Mucosa of rectum (tissue), 2 donors: ENCODE measurements around the gene NUP50.

ENCODE experiments used
- H3K27ac ChIP-seq, 2 donors: one replicate each; pipeline ENCODE4 v1.7.0; 2013; ENCODE audit warnings: inconsistent platforms in 2 of 2, low read depth in 2 of 2, low read length in 2 of 2
- H3K27me3 ChIP-seq, 2 donors: one replicate each; pipeline ENCODE4 v1.7.0; 2013; ENCODE audit warnings: low read length in 2 of 2; ENCODE audit not compliant: control insufficient read depth in 2 of 2, insufficient read depth in 2 of 2
- H3K36me3 ChIP-seq, 2 donors: one replicate each; pipeline ENCODE4 v1.7.0; 2013; ENCODE audit warnings: low read length in 2 of 2; ENCODE audit not compliant: control insufficient read depth in 2 of 2, insufficient read depth in 2 of 2
- H3K4me1 ChIP-seq, 2 donors: one replicate each; pipeline ENCODE4 v1.7.0; 2013; ENCODE audit warnings: low read length in 2 of 2, mild to moderate bottlenecking in 1 of 2; ENCODE audit not compliant: control insufficient read depth in 2 of 2, insufficient read depth in 2 of 2
- H3K4me3 ChIP-seq, 2 donors: one replicate each; pipeline ENCODE4 v1.7.0; 2013; ENCODE audit warnings: low read length in 2 of 2
- H3K9ac ChIP-seq, 2 donors: one replicate each; pipeline ENCODE4 v1.7.0; 2013; ENCODE audit warnings: low read length in 2 of 2, low read depth in 1 of 2, mild to moderate bottlenecking in 1 of 2
- H3K9me3 ChIP-seq, 2 donors: one replicate each; pipeline ENCODE4 v1.7.0; 2013; ENCODE audit warnings: low read length in 2 of 2; ENCODE audit not compliant: control insufficient read depth in 2 of 2
- donor health status: healthy.
- donor health status: Normal muscosa, but diverticular disease.

The NUP50 gene, protein sequence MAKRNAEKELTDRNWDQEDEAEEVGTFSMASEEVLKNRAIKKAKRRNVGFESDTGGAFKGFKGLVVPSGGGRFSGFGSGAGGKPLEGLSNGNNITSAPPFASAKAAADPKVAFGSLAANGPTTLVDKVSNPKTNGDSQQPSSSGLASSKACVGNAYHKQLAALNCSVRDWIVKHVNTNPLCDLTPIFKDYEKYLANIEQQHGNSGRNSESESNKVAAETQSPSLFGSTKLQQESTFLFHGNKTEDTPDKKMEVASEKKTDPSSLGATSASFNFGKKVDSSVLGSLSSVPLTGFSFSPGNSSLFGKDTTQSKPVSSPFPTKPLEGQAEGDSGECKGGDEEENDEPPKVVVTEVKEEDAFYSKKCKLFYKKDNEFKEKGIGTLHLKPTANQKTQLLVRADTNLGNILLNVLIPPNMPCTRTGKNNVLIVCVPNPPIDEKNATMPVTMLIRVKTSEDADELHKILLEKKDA

DNA sequence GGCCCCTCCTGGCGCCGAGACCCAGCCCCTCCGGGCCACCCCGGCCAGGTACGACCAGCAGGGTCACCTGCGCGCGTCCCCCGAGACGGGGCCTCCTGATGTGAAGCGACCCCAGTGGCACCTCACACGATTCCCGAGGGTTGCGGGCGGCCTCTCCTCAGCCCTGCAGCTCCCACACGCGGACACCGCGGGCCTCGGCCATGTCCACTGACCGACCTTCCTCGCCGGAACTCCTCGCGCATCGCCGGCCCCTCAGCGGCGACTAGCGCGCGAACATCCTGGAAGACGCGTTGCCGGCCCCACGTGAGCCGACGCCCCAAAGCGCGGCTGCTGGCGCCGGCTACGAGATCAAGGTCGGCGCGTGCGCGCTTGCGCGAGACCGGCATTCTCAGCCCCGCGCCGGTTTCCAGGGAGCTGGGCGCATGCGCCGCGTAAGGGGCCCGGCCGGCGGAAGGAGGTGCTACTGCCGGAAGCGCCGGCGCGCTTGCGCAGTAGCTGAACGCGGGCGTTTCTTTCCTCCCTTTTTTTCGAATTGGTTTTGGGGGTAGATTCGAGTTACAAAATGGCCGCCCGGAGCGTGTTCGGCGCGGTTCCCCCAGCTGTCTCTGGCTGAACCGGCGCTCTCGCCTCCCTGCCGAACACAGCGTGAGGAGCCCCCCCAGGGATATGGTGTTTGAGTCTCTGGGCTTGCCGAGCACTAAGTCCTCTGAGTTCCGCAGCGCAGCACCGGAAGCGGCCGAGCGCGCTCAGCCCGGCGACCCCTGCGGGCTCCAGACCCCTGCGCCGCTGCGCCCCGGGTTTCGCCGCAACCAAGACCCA lies at the start of gene NUP50:
NUP50 (plus strand) TSS at position 475 of the 819 bp plus-strand sequence. CDS start 4,253 bp downstream, outside the sequence.
- Histone ChIP-seq H3K36me3 (peaks cover 7 to 13% of the 10 kb centered on the region in 2 donors), H3K9ac (peak within 1 kb of the TSS; percentile 72 to 88), H3K27ac (peak within 1 kb of the TSS; percentile 84 to 85), H3K9me3 (no peaks in the 10 kb centered on the region), H3K27me3 (no peaks in the 10 kb centered on the region), H3K4me1 (peaks cover 11 to 39% of the 10 kb centered on the region in 2 donors), H3K4me3 (peak within 1 kb of the TSS; percentile 76 to 84)

DNA sequence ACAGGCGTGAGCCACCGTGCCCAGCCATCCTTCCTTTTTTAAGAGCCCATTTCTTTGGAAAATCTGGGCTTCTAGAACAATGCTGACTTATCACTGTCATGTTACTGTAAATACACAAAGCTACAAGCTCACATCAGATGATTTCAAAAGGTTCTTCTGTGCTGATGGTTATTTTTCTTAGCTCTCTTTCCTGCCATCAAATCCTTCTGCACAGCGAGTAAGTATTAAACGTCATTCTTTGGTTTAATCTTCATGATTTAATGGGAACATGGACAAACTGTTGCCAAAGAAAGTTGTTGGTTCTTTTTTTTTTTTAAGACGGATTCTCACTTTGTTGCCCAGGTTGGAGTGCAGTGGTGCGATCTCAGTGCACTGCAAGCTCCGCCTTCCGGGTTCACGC lies 43.3 kb upstream of the NUP50 start:
- Histone ChIP-seq H3K27me3 (no peaks in the 10 kb centered on the region), H3K4me1 (no peaks in the 10 kb centered on the region), H3K9ac (no peak overlapping the region), H3K27ac (no peak overlapping the region), H3K9me3 (no peaks in the 10 kb centered on the region), H3K36me3 (no peaks in the 10 kb centered on the region), H3K4me3 (no peak overlapping the region)

DNA sequence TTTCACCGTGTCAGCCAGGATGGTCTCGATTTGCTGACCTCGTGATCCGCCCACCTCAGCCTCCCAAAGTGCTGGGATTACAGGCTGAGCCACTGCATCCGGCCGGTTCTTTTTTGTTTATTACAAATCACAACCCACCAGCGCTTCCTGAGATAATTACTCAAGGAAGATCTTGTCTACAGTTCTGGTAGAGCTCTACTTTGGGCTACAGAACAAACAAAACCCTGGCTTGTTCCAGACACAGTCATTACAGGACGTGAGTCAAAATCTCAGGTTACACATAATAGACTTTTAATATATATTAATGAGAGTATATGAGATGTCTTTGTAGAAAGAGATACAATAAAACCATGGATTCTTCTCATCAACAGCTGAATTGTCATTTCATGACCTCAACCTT lies 42.8 kb upstream of the NUP50 start:
- Histone ChIP-seq H3K9me3 (no peaks in the 10 kb centered on the region), H3K36me3 (no peaks in the 10 kb centered on the region), H3K4me1 (no peaks in the 10 kb centered on the region), H3K27me3 (no peaks in the 10 kb centered on the region), H3K4me3 (no peak overlapping the region), H3K9ac (no peak overlapping the region), H3K27ac (no peak overlapping the region)

DNA sequence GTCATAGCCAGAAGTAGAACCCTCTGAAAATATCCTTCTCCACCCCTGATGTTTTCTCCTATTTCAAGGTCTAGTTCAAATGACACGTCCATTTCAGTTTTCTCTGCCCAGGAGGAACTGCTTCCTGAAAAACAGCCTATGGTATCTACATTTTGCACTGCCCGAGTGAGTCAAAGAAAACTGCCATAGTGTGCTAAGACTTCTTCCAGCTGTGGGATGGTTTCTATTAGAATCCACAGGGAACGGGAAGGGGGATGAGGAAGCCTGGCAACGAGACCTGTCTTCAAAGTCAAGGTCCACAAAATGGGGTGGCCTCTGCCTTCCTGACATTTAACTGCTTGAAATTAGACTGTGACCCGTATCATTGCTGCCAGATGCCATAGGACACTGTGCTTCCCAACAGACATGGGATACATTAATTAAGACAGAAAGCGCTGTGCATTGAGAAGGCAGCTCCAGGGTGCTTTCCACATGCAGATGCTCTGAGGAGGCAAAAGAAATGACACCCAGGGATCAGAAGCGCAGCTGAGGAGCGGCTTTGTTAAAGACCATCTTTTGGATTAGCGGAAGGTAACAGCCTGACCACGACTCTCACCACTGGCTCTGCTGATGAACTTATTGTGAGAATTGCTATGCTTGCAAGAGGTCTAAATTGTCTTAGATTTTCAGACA lies 39.4 kb upstream of the NUP50 start:
- Histone ChIP-seq H3K4me3 (no peak overlapping the region), H3K4me1 (no peaks in the 10 kb centered on the region), H3K27me3 (no peaks in the 10 kb centered on the region), H3K27ac (no peak overlapping the region), H3K36me3 (no peaks in the 10 kb centered on the region), H3K9ac (no peak overlapping the region), H3K9me3 (no peaks in the 10 kb centered on the region)

DNA sequence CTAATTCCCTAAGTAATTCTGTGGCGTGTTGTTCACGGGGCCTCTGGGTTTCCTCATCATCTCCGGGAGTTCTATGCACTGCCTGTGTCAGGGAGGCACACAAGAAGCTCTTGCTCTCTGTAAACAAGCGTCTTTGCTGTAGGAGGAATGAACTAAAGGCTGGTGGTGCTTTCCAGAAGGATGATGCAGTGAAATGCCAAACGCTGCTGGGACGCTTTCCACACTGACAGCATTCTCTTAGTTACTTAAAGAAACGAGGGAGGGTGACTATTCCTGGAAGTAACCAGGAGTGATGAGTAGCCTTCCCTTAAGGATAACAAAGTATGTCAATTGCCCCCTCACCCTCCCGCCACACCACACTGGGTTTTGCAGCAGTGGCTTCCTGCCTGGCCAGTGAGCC lies 38.5 kb upstream of the NUP50 start:
- H3K9ac ChIP-seq = no peak overlapping the region
- no peak overlapping the region for H3K27ac ChIP-seq
- no peaks in the 10 kb centered on the region for H3K27me3 ChIP-seq
- no peaks in the 10 kb centered on the region for H3K4me1 ChIP-seq
- H3K4me3 ChIP-seq = no peak overlapping the region
- H3K36me3 ChIP-seq = no peaks in the 10 kb centered on the region
- H3K9me3 ChIP-seq = no peaks in the 10 kb centered on the region

DNA sequence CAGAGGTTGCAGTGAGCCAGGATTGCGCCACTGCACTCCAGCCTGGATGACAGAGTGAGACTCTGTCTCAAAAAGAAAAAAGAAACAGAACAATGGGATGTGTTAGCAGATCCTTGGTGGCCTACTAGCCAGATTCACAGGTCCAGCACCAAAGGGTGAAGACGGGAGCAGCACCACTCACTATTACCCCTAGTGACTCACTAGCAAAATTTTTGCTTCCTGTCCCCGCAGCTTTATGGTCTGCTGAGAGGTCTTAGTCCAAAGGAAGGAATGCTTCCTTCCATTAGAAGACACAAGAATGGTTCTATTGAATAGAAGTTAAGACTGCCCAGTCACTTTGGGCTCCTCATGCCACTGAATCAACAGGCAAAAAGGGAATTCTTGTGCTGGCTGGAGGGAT lies 35.9 kb upstream of the NUP50 start:
- H3K4me1 ChIP-seq = no peaks in the 10 kb centered on the region
- H3K27me3 ChIP-seq = no peaks in the 10 kb centered on the region
- no peak overlapping the region for H3K27ac ChIP-seq
- no peak overlapping the region for H3K9ac ChIP-seq
- no peak overlapping the region for H3K4me3 ChIP-seq
- no peaks in the 10 kb centered on the region for H3K9me3 ChIP-seq
- no peaks in the 10 kb centered on the region for H3K36me3 ChIP-seq

DNA sequence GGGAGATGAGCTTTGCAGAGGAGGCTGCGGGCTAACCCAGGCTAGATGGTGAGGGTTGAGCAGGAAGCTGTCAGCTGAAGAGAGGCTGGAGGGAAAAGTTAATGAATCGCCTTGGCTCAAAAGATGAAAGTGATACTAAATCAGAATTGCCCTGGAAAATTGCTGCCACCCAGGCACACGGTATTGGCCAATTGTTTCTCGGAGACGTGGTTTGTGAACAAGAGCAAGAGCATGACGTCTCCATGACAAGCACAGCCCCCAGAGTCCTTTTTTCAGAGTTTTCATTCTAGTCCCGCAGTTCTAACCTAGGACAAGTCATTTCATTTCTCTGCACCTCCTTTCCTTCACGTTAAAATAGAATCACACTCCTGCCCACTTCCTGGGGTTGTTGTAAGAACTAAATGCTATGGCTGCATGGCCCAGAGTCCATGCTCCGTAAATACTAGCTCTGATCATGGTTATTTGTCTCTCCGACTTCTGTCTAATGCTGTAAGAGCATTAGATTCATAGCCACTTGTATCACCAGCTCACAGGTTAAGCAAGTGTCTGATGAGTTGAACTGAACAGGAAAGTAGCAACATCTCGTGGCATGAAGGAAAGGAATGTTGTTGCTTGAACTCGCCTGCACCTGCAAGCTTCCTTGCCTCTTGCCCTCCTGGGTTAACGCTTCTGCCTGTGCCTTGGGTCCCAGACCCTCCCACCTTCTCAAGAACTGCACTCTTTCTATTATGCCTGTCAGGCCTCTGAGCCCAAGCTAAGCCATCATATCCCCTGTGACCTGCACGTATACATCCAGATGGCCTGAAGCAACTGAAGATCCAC lies 33.8 kb upstream of the NUP50 start:
- no peaks in the 10 kb centered on the region for H3K27me3 ChIP-seq
- H3K9ac ChIP-seq = no peak overlapping the region
- no peak overlapping the region for H3K4me3 ChIP-seq
- peaks cover 11 to 12% of the 10 kb centered on the region in 2 donors for H3K36me3 ChIP-seq
- no peak overlapping the region for H3K27ac ChIP-seq
- peaks cover 7% of the 10 kb centered on the region in 2 donors for H3K9me3 ChIP-seq
- no peaks in the 10 kb centered on the region for H3K4me1 ChIP-seq

DNA sequence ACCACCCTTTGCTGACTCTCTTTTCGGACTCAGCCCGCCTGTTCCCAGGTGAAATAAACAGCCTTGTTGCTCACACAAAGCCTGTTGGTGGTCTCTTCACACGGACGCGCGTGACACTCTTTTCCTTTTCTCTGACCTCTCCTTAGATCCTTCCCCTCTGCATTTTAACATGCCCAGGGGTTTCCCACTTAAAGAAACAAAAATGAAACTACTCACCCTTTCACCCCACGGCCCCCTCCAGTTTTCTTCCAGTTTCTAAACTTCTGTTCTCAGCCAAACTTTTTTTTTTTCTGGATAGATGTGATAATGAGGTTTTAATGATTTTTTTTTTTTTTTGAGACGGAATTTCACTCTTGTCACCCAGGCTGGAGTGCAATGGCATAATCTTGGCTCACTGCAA lies 32.8 kb upstream of the NUP50 start:
- H3K9me3 ChIP-seq = peaks cover 7% of the 10 kb centered on the region in 2 donors
- peaks cover 11 to 12% of the 10 kb centered on the region in 2 donors for H3K36me3 ChIP-seq
- no peak overlapping the region for H3K27ac ChIP-seq
- no peak overlapping the region for H3K4me3 ChIP-seq
- H3K27me3 ChIP-seq = no peaks in the 10 kb centered on the region
- no peaks in the 10 kb centered on the region for H3K4me1 ChIP-seq
- no peak overlapping the region for H3K9ac ChIP-seq

DNA sequence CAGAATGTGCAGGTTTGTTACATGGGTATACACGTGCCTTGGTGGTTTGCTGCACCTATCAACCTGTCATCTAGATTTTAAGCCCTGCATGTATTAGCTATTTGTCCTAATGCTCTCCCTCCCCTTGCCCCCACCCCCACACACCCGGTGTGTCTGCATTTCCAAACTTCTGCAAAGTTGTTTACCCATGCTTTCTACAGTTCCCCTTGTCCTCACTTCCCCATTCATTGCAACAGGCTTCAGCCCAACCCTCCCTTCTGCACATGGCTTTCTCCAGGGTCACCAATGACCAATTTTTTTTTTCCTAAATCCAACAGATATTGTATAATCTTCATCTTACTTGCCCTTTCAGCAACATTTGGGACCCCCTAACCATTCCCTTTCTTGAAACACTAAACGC lies 32.0 kb upstream of the NUP50 start:
- H3K4me3 ChIP-seq = no peak overlapping the region
- no peak overlapping the region for H3K9ac ChIP-seq
- H3K36me3 ChIP-seq = peaks cover 11 to 12% of the 10 kb centered on the region in 2 donors

More for the DNA sequence above, 32.0 kb upstream of the NUP50 start:
- Histone ChIP-seq H3K4me1 (no peaks in the 10 kb centered on the region), H3K27me3 (no peaks in the 10 kb centered on the region), H3K9me3 (peaks cover 7% of the 10 kb centered on the region in 2 donors), H3K27ac (no peak overlapping the region)
